ENCODE data around the gene SYNPO.

The SYNPO gene

GRCh38 chr5:150607105-150607504 is 33.4 kb upstream of the SYNPO start:
- DNase-seq (ENCODE audit: low spot score): no peak

- no peak for DNase-seq (ENCODE audit: low spot score)
Observed at GRCh38 chr5:150607991-150608390, 32.5 kb upstream of the SYNPO start.

GRCh38 chr5:150608991-150609390 is 31.5 kb upstream of the SYNPO start:
- no peak for DNase-seq (ENCODE audit: low spot score)

- no peak for DNase-seq (ENCODE audit: low spot score)
Observed at GRCh38 chr5:150609843-150610584, 30.4 kb upstream of the SYNPO start.

GRCh38 chr5:150611026-150611425 is 29.4 kb upstream of the SYNPO start:
- DNase-seq (ENCODE audit: low spot score): no peak

- DNase-seq (ENCODE audit: low spot score): no peak
Observed at GRCh38 chr5:150612405-150612804, 28.1 kb upstream of the SYNPO start.

GRCh38 chr5:150612905-150613670 is 27.4 kb upstream of the SYNPO start:
- DNase-seq (ENCODE audit: low spot score): no peak

- DNase-seq (ENCODE audit: low spot score): no peak
Observed at GRCh38 chr5:150613991-150614660, 26.3 kb upstream of the SYNPO start.

GRCh38 chr5:150614661-150615060 is 25.8 kb upstream of the SYNPO start:
- no peak for DNase-seq (ENCODE audit: low spot score)

- DNase-seq (ENCODE audit: low spot score): no peak
Observed at GRCh38 chr5:150615141-150615699, 25.2 kb upstream of the SYNPO start.

GRCh38 chr5:150616024-150616470 is 24.4 kb upstream of the SYNPO start:
- DNase-seq (ENCODE audit: low spot score): no peak

GRCh38 chr5:150616506-150616905 is 24.0 kb upstream of the SYNPO start:
- no peak for DNase-seq (ENCODE audit: low spot score)

GRCh38 chr5:150618163-150618562 is 22.3 kb upstream of the SYNPO start:
- no peak for DNase-seq (ENCODE audit: low spot score)

- DNase-seq (ENCODE audit: low spot score): no peak
Observed at GRCh38 chr5:150618588-150619281, 21.7 kb upstream of the SYNPO start.

GRCh38 chr5:150619359-150620230 is 20.9 kb upstream of the SYNPO start:
- no peak for DNase-seq (ENCODE audit: low spot score)

- no peak for DNase-seq (ENCODE audit: low spot score)
Observed at GRCh38 chr5:150621301-150621700, 19.2 kb upstream of the SYNPO start.

- no peak for DNase-seq (ENCODE audit: low spot score)
Observed at GRCh38 chr5:150622157-150622556, 18.3 kb upstream of the SYNPO start.

GRCh38 chr5:150623152-150623877 is 17.1 kb upstream of the SYNPO start:
- no peak for DNase-seq (ENCODE audit: low spot score)

- DNase-seq (ENCODE audit: low spot score): no peak
Observed at GRCh38 chr5:150623878-150624216, 16.6 kb upstream of the SYNPO start.
